HT1080 (cell line): ENCODE results near the gene STC2. TPM values are rescaled to one million over a fixed set of nuclear protein-coding genes. Genes with fewer than 3 reads are reported as not detected.
"Not testable (repeated sequence)": the region's sequence is repeated elsewhere in the genome, so short reads cannot be mapped to it uniquely, and the experiment has no call there.

Source experiments
- DNase-seq: peaks from one replicate; pipeline ENCODE4 v3.0.0-alpha.2; 2015; ENCODE audit warnings: low read depth
- polyA plus RNA-seq, 2 experiments: library from polyadenylated mRNA; depleted of rRNA; stranded (reverse); fragments of >200 nt; gene quantifications; 2 replicates each; pipeline ENCODE4 v1.2.3, GENCODE V29; 2015
- total RNA-seq: library from RNA; depleted of rRNA; stranded (reverse); fragments of >200 nt; shearing (Covaris generic); gene quantifications from 2 replicates; pipeline ENCODE4 v1.2.3, GENCODE V29; 2014; rRNA removed

Gene STC2
- 39.2 and 48.6 TPM in 2 replicates for total RNA-seq
- polyA plus RNA-seq (2015; cell fraction: cytosol; rRNA removed) = 222 and 229 TPM in 2 replicates
- polyA plus RNA-seq (2015; cell fraction: nucleus; rRNA removed) = 354 and 377 TPM in 2 replicates

GRCh38 chr5:173327948-173328843 lies at the start of gene STC2:
TSS of gene STC2 (minus strand) at chr5:173328414. CDS start at chr5:173328193, 221 bp downstream.
- peak; percentile 97 for DNase-seq

GRCh38 chr5:173371400-173371799 lies 43.2 kb upstream of the STC2 start:
- DNase-seq = no peak

- not testable (repeated sequence) for DNase-seq
Observed at GRCh38 chr5:173363406-173363805, 35.2 kb upstream of the STC2 start.

- no peak for DNase-seq
Observed at GRCh38 chr5:173355561-173355960, 27.3 kb upstream of the STC2 start.

GRCh38 chr5:173354645-173355044 lies 26.4 kb upstream of the STC2 start:
- no peak for DNase-seq

- DNase-seq = no peak
Observed at GRCh38 chr5:173352366-173353349, 24.4 kb upstream of the STC2 start.

GRCh38 chr5:173342813-173343755 lies 14.9 kb upstream of the STC2 start:
- DNase-seq = no peak

- DNase-seq = no peak
Observed at GRCh38 chr5:173341961-173342430, 13.8 kb upstream of the STC2 start.

- no peak for DNase-seq
Observed at GRCh38 chr5:173340984-173341383, 12.8 kb upstream of the STC2 start.

GRCh38 chr5:173340451-173340850 lies 12.2 kb upstream of the STC2 start:
- no peak for DNase-seq

GRCh38 chr5:173339286-173339685 lies 11.1 kb upstream of the STC2 start:
- DNase-seq = no peak

GRCh38 chr5:173338380-173339015 lies 10.3 kb upstream of the STC2 start:
- no peak for DNase-seq

- no peak for DNase-seq
Observed at GRCh38 chr5:173334808-173335207, 6.6 kb upstream of the STC2 start.

- peak; percentile 61 for DNase-seq
Observed at GRCh38 chr5:173333925-173334661, 5.9 kb upstream of the STC2 start.

GRCh38 chr5:173331956-173332479 lies 3.8 kb upstream of the STC2 start:
- peak; percentile 74 for DNase-seq

GRCh38 chr5:173331287-173331686 lies 3.1 kb upstream of the STC2 start:
- no peak for DNase-seq

- no peak for DNase-seq
Observed at GRCh38 chr5:173330338-173331206, 2.4 kb upstream of the STC2 start.
